Renal pelvis (tissue), 4 donors: Measurements from ENCODE around the gene TDRD15. TPM values are rescaled to one million over a fixed set of nuclear protein-coding genes. Genes with fewer than 3 reads are reported as not detected.
"Not testable (repeated sequence)": the region's sequence is repeated elsewhere in the genome, so short reads cannot be mapped to it uniquely, and the experiment has no call there.

Experiments used
- DNase-seq: peaks from one replicate; pipeline ENCODE4 v3.0.0-alpha.2; 2013
- polyA plus RNA-seq, 3 donors: library from polyadenylated mRNA; unstranded; fragments of 120-200 nt; gene quantifications; one replicate each; pipeline ENCODE4 v1.2.1, GENCODE V29; 2013; ENCODE audit not compliant: insufficient read length in 3 of 3

Gene TDRD15
- polyA plus RNA-seq, 3 donors, result 0.03 to 0.04 TPM; not detected in 1

DNA sequence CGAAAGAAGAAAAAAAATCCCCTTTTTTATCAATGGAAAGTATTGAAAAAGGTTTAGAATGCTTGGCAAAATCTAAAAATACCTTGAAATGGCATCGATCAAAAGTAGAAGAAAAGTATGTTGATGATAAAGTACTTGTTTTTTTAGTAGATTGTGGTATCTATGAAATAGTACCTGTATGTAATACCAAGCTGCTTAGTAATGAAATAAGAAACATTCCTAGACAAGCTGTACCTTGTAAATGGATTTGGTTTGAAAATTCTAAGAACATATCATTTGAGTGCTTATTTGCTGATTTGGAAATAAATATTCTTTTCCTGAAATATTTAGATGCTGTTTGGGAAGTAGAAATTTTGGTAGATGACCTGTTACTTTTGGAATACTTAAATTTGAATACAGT is 18.4 kb downstream of the TDRD15 start:
- DNase-seq, result no peak

DNA sequence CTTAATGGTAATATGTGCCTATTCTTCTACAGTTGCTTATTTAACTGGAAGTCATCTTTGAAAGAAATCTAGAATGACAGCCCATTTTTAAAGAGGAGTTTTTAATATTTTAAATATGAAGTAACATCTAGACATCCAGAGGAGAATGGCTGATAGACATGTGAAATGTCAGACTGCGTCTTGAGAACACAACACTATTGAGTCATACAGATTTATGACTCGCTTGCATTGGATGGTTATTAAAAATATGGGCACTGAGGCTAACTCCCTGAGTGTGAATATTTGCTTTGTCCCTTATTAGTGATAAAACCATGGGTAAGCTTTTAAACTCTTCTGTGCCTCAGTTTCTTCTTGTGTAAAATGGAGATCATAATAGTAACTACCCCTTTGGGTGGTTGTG is 22.9 kb downstream of the TDRD15 start:
- no peak for DNase-seq

- no peak for DNase-seq
These were observed 24.9 kb downstream of the TDRD15 start for GRCh38 chr2:21148718-21149117.

DNA sequence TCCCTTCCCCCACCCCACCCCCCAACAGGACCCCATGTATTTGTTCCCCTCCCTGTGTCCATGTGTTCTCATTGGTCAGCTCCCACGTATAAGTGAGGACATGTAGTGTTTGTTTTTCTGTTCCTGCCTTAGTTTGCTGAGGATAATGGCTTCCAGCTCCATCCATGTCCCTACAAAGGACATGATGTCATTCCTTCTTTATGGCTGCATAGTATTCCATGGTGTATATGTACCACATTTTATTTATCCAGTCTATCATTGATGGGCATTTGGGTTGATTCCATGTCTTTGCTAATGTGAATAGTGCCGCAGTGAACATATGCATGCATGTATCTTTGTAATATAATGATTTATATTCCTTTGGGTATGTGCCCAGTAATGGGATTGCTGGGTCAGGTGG is 27.5 kb downstream of the TDRD15 start:
- DNase-seq, result not testable (repeated sequence)

DNA sequence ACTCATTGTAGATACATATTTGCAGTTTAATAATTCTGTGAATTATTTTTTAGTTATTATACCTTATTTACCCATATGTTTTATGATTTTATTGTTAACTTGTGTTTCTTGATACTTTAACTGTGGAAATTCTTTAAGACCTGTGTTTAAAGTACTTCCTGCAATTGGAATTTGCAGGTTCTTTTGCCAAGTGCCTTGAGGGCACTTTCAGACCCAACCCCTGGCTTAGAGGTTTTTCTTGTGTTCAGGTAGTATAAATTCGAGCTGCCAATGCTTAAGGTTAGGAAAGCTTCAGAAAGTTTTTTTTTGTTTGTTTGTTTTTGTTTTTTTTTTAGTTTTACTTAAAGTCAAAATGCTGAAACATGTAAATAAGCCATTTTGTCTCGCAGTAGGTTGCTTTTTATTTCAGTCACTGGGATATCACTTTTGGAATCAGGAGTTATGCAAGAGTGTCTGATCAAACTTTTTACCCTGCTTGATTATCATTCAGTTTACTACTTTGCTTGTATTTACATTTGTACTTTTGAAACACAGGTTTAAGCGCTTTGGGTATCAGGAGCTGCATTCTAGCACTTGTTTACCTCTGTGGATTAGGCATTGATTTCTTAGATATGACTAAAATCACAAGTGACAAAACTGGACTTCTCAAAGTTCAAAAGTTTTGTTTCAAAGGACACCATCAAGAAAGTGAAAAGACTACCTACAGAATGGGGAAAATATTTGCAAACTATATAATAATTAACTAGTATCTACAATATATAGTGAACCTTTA is 31.8 kb downstream of the TDRD15 start:
- peak; percentile 15 for DNase-seq

DNA sequence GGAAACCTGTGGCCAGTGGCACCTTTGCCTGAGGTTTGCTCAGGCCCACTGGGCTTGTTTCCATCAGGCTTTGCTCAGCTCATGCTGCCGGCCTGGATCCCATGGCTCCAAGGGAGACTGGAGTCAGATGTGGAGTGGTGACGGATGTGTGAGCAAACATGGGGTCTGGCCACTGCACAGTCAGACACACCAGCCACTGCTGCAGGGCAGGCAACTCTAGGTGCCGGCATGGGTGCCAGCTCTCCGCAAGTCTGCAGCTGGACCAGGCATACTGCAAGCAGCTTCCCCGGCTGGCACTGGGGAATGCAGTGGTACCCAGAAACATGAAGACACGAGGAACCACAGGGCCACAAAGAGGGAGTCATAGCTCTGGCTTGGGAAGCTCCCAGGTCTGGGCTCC is 37.4 kb downstream of the TDRD15 start:
- DNase-seq, result no peak

DNA sequence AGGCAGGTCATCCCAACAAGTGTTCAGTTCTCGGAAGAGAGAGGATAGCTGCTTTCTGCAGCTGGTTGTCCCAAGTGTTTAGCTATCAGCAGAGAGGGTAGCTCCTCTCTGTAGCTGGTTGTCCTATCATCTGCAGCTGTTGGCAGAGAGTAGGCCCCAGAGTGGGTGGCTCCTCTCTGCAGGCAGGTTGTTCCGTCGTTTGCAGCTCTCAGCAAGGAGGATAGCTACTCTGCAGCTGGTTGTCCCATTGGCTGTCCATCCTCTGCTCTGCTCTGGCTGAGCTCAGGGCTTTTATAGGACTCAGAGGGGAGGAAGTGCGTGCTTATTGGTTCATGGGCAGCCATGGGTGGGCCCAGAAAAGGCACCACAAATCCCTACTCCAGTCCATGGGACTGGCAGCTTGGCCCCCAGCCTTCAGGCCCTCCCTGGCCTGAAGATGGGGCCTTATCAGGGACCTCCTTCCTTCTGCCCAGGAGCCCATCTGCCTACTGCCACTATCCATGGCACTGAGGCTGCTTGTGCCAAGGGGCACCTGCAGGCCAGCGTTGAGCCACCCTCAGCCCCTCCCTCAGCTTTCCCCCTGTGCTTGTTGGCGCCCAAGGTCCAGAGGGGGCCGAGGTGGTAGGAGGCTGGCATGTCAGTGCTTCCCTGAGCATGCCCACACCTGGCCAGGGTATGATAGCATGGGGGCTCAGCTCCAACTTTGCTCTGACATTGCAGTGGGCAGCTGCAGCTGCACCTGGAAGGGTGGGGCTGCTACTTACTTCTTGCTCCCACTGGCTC is 38.3 kb downstream of the TDRD15 start:
- DNase-seq, result no peak

DNA sequence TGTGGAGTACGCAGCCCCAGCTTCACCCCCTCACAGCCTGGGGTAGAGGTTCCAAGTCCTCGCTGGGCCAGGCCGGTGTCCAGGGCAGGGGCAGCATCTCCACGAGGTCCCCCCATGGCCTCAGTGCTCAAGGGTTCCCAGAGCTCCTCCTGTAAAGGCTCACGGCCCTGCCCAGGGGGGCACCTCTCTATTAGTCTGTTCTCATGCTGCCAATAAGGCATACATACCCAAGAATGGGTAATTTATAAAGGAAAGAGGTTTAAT is 38.8 kb downstream of the TDRD15 start:
- no peak for DNase-seq

DNA sequence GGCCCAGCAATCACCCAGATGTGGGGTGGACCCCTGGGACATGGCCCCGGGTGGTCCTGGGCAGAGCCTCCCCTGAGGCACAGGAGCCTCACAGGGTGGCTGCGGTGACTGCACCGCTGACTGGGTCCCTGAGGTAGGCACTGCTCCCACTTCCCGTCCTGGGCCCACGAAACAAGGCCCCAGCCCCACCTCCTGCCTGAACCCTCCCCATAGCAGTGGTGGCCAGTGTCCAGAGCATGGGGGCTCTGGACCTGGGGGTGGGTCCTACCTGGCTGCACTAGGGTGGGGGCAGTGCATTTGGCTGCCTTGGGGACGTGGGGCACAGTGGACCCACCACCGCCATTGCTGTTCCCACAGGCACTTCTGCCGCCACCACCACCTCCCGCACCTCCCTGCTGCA is 39.4 kb downstream of the TDRD15 start:
- DNase-seq, result no peak

DNA sequence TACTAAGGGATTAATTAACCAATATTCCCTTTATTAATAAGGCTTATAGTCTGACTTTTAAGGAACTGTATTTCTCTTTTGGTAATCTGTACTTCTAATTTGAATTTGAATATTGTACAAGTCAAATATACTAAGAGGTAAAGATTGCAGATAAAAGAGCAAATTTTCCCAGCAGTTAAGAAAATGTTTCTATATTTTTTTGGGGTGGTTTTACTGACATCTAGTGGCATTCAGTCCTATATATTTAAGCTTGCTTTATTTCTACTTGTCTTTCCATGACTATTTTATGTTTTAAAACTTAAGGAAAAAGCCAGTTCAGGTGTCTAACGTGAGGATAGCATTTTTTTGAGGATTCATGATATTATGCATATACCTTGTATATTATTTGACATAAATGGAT is 41.6 kb downstream of the TDRD15 start:
- DNase-seq, result no peak

DNA sequence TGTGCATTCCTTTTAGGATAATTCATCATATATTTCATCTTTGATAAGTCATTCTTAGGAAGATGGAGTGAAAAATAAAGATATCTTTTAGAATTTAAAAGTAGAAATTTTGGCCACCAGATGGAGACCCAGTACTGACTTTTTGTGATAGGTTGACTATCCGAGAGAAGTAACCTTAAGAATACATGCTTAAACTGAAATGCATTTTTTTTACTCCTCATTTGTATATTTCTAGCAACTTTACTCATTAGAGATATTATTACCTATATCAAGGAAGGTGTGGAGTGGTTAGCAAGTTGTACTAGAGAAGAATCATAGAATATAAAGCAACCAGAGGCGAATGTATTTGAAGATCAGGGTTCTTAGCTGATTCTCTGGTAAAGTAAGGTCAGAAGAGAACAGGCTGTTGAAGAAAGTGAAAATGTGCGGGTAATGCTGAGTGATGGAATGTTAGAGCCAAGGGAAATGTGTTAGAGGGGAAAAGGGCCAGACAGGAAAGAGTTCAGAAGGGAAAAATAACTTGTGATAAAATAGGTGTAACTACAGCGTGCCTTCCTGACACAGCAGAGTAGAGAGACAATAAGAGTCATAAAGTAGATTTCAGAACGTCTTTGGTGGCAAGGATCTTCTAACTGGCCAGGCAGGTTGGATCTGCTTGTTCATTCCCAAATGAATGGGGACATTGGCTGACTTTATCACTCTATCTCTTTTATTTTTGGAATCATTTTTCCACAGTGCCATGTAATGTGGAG is 52.3 kb downstream of the TDRD15 start:
- DNase-seq, result peak; percentile 17

GRCh38 chr2:21181957-21182356 is 58.2 kb downstream of the TDRD15 start:
- DNase-seq, result no peak

DNA sequence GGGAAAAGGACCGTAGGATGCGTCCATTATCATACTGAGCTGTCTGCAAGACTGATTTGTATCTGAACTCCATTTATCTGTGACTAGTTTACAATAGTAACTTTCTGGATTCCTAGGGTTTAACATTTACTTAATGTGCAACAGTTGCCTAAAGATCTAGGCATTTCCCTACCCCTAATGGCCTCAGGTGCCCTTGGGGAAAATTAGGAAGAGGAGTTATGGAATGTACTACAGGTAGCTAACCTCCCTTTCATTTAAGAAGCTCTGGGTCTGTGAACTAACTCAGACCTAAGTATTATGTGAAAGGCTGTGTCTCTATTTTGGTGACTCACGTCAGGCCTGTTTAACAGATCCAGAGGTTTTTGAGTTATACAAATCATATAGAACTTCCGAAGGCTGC is 59.5 kb downstream of the TDRD15 start:
- DNase-seq, result no peak

DNA sequence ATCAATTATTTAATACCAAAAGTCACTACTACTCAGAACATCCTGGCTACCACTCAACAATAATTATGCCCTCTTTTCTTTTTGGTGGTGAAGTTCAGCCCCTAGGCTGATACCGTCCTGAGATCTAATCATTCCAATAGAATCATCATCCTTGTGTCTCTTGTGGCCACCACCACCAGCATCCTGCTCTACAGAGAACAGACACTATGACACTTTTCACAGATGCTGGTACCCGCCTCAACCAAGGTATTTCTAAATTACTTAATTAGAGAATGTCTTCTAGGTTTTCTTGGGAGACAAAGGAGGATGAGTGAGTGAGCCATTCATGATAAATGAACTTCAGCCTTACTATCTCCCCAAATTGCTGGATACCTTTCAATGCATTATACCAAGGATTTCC is 60.0 kb downstream of the TDRD15 start:
- DNase-seq, result no peak

- DNase-seq, result no peak
These were observed 67.8 kb downstream of the TDRD15 start for GRCh38 chr2:21191535-21191934.

Other genes with a start within 250 kb of the TDRD15 start
- 1 to 10 TPM; 1.2 to 3.8 (median 3.8) TPM for gene APOB, start 79.9 kb upstream of the TDRD15 start, polyA plus RNA-seq